Measurements from ENCODE around the gene PAIP2B.

PAIP2B gene

DNA sequence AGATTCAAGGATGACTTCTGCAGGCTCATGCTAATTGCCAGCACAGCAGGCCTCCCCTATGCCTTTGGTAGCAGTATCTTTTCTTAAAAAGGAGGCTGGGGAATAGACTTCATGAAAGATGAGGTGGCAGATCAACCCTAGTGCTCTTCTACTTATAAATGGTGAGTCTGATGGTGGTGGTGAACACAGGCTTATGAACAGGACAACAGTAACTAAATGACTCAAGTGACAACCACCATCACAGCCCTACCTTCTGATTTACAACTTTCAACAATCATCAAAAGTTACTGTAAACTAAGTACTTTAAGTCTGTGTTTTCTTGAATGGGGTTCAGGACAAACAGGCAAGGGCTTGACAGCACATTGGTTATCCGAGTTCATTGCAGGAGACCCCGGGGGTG is 39.3 kb downstream of the PAIP2B start:
- CTCF ChIA-PET: interaction anchor here (0.6 kb wide), 1 partner anchor 325 kb away, joined by 5 read pairs; no protein-coding TSS in a partner anchor
- H3K4me3 ChIP-seq (ENCODE audit: low read depth, low read length): no peak overlapping the region
- no peak overlapping the region for H3K27ac ChIP-seq (ENCODE audit: extremely low read depth, low read depth, low read length)
- TF ChIP-seq, protein P1, sequence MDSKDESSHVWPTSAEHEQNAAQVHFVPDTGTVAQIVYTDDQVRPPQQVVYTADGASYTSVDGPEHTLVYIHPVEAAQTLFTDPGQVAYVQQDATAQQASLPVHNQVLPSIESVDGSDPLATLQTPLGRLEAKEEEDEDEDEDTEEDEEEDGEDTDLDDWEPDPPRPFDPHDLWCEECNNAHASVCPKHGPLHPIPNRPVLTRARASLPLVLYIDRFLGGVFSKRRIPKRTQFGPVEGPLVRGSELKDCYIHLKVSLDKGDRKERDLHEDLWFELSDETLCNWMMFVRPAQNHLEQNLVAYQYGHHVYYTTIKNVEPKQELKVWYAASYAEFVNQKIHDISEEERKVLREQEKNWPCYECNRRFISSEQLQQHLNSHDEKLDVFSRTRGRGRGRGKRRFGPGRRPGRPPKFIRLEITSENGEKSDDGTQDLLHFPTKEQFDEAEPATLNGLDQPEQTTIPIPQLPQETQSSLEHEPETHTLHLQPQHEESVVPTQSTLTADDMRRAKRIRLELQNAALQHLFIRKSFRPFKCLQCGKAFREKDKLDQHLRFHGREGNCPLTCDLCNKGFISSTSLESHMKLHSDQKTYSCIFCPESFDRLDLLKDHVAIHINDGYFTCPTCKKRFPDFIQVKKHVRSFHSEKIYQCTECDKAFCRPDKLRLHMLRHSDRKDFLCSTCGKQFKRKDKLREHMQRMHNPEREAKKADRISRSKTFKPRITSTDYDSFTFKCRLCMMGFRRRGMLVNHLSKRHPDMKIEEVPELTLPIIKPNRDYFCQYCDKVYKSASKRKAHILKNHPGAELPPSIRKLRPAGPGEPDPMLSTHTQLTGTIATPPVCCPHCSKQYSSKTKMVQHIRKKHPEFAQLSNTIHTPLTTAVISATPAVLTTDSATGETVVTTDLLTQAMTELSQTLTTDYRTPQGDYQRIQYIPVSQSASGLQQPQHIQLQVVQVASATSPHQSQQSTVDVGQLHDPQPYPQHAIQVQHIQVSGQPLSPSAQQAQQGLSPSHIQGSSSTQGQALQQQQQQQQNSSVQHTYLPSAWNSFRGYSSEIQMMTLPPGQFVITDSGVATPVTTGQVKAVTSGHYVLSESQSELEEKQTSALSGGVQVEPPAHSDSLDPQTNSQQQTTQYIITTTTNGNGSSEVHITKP (tag by site-specific recombination; IDR thresholded peaks at IDR 0.05): no peak
- TF ChIP-seq ZBTB1 (tag by site-specific recombination; IDR thresholded peaks at IDR 0.05) (no peak), ZNF701 (tag by site-specific recombination; IDR thresholded peaks at IDR 0.05) (no peak), IKZF3 (tag by site-specific recombination; IDR thresholded peaks at IDR 0.05) (no peak), SCRT1 (tag by site-specific recombination; IDR thresholded peaks at IDR 0.05; ENCODE audit: borderline replicate concordance) (no peak), ZNF155 (tag by site-specific recombination; IDR thresholded peaks at IDR 0.05) (no peak), MEIS1 (CRISPR knock-in tag; IDR thresholded peaks at IDR 0.05; ENCODE audit: borderline replicate concordance) (no peak), ZSCAN16 (tag by site-specific recombination; IDR thresholded peaks at IDR 0.05) (no peak), OSR2 (tag by site-specific recombination; IDR thresholded peaks at IDR 0.05) (no peak), ZNF629 (tag by site-specific recombination; IDR thresholded peaks at IDR 0.05) (no peak), ZNF600 (tag by site-specific recombination; IDR thresholded peaks at IDR 0.05) (no peak)
- H3K4me1 ChIP-seq (ENCODE audit: control insufficient read depth, insufficient read depth, low read length): no peaks in the 10 kb centered on the region
- H3K36me3 ChIP-seq (ENCODE audit: control insufficient read depth in 2 of 2, insufficient read depth in 1 of 2, low read length in 2 of 2): no peaks in the 10 kb centered on the region
- POLR2A ChIA-PET: no interaction called here
- no peaks in the 10 kb centered on the region for H3K9me3 ChIP-seq (ENCODE audit: control insufficient read depth, insufficient read depth, low read depth, low read length)

DNA sequence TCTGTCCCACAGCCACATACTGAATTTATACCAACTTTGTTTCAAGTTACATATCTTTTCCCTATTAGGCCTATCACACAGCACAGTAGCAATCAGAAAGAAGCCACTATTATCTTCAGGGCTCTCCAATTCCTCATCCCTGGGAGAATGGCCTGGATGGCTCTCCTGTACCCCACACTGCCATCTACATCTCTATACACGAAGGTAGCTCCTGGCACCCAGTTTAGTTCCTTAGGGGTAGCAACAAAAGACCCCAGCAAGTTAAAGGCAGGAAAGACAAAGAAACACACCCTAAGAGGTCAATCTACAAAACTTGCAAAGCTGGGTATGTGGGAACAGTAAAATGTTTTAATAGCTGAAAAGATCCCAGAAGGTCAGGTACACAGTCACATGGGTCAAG is 39.9 kb downstream of the PAIP2B start:
- H3K9me3 ChIP-seq (ENCODE audit: control insufficient read depth, insufficient read depth, low read depth, low read length): no peaks in the 10 kb centered on the region
- ChIA-PET POLR2A (no interaction called here), CTCF (interaction anchor here (0.6 to 0.9 kb wide), 5 partner anchors 17 to 854 kb away, joined by 3 to 5 read pairs (median 3); no protein-coding TSS in a partner anchor)
- no peak overlapping the region for H3K27ac ChIP-seq (ENCODE audit: extremely low read depth, low read depth, low read length)
- TF ChIP-seq ZNF624 (tag by site-specific recombination; IDR thresholded peaks at IDR 0.05) (no peak), KLF8 (tag by site-specific recombination; IDR thresholded peaks at IDR 0.05) (no peak), GLIS2 (tag by site-specific recombination; IDR thresholded peaks at IDR 0.05) (no peak), ZNF830 (tag by site-specific recombination; IDR thresholded peaks at IDR 0.05; ENCODE audit: low read depth) (no peak), ZNF292 (tag by site-specific recombination; IDR thresholded peaks at IDR 0.05; ENCODE audit: borderline replicate concordance, low read depth) (no peak)
- TF ChIP-seq, protein P2, sequence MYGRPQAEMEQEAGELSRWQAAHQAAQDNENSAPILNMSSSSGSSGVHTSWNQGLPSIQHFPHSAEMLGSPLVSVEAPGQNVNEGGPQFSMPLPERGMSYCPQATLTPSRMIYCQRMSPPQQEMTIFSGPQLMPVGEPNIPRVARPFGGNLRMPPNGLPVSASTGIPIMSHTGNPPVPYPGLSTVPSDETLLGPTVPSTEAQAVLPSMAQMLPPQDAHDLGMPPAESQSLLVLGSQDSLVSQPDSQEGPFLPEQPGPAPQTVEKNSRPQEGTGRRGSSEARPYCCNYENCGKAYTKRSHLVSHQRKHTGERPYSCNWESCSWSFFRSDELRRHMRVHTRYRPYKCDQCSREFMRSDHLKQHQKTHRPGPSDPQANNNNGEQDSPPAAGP (tag by site-specific recombination; IDR thresholded peaks at IDR 0.05): no peak
- TF ChIP-seq, protein P3, sequence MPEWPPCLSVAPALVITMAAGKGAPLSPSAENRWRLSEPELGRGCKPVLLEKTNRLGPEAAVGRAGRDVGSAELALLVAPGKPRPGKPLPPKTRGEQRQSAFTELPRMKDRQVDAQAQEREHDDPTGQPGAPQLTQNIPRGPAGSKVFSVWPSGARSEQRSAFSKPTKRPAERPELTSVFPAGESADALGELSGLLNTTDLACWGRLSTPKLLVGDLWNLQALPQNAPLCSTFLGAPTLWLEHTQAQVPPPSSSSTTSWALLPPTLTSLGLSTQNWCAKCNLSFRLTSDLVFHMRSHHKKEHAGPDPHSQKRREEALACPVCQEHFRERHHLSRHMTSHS (tag by site-specific recombination; IDR thresholded peaks at IDR 0.05): no peak
- TF ChIP-seq, protein P4, sequence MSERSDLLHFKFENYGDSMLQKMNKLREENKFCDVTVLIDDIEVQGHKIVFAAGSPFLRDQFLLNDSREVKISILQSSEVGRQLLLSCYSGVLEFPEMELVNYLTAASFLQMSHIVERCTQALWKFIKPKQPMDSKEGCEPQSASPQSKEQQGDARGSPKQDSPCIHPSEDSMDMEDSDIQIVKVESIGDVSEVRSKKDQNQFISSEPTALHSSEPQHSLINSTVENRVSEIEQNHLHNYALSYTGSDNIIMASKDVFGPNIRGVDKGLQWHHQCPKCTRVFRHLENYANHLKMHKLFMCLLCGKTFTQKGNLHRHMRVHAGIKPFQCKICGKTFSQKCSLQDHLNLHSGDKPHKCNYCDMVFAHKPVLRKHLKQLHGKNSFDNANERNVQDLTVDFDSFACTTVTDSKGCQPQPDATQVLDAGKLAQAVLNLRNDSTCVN (tag by site-specific recombination; optimal IDR thresholded peaks at IDR 0.05): no peak
- TF ChIP-seq, protein P5, sequence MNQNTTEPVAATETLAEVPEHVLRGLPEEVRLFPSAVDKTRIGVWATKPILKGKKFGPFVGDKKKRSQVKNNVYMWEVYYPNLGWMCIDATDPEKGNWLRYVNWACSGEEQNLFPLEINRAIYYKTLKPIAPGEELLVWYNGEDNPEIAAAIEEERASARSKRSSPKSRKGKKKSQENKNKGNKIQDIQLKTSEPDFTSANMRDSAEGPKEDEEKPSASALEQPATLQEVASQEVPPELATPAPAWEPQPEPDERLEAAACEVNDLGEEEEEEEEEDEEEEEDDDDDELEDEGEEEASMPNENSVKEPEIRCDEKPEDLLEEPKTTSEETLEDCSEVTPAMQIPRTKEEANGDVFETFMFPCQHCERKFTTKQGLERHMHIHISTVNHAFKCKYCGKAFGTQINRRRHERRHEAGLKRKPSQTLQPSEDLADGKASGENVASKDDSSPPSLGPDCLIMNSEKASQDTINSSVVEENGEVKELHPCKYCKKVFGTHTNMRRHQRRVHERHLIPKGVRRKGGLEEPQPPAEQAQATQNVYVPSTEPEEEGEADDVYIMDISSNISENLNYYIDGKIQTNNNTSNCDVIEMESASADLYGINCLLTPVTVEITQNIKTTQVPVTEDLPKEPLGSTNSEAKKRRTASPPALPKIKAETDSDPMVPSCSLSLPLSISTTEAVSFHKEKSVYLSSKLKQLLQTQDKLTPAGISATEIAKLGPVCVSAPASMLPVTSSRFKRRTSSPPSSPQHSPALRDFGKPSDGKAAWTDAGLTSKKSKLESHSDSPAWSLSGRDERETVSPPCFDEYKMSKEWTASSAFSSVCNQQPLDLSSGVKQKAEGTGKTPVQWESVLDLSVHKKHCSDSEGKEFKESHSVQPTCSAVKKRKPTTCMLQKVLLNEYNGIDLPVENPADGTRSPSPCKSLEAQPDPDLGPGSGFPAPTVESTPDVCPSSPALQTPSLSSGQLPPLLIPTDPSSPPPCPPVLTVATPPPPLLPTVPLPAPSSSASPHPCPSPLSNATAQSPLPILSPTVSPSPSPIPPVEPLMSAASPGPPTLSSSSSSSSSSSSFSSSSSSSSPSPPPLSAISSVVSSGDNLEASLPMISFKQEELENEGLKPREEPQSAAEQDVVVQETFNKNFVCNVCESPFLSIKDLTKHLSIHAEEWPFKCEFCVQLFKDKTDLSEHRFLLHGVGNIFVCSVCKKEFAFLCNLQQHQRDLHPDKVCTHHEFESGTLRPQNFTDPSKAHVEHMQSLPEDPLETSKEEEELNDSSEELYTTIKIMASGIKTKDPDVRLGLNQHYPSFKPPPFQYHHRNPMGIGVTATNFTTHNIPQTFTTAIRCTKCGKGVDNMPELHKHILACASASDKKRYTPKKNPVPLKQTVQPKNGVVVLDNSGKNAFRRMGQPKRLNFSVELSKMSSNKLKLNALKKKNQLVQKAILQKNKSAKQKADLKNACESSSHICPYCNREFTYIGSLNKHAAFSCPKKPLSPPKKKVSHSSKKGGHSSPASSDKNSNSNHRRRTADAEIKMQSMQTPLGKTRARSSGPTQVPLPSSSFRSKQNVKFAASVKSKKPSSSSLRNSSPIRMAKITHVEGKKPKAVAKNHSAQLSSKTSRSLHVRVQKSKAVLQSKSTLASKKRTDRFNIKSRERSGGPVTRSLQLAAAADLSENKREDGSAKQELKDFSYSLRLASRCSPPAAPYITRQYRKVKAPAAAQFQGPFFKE (tag by site-specific recombination; IDR thresholded peaks at IDR 0.05; ENCODE audit: borderline replicate concordance): no peak
- H3K4me3 ChIP-seq (ENCODE audit: low read depth, low read length): no peak overlapping the region
- no peaks in the 10 kb centered on the region for H3K4me1 ChIP-seq (ENCODE audit: control insufficient read depth, insufficient read depth, low read length)
- H3K36me3 ChIP-seq (ENCODE audit: control insufficient read depth in 2 of 2, insufficient read depth in 1 of 2, low read length in 2 of 2): no peaks in the 10 kb centered on the region

All from HEK293 (cell line).